SK-N-SH treated with all-trans-retinoic acid at 6 μM for 48 hours (cell line): ENCODE measurements around the gene RUNX3.

Experiments used
- ZC3H10 ChIP-seq: fragments of 250-450 bp; sonication (Bioruptor Pico); IDR thresholded peaks from 2 replicates; pipeline ENCODE4 v1.5.1; 2021; ENCODE audit warnings: mild to moderate bottlenecking, moderate library complexity
- TF ChIP-seq, protein P1 (sequence below): fragments of 250-450 bp; sonication (Bioruptor Pico); IDR thresholded peaks from 2 replicates; pipeline ENCODE4 v1.5.0; 2020; ENCODE audit warnings: mild to moderate bottlenecking, moderate library complexity

DNA sequence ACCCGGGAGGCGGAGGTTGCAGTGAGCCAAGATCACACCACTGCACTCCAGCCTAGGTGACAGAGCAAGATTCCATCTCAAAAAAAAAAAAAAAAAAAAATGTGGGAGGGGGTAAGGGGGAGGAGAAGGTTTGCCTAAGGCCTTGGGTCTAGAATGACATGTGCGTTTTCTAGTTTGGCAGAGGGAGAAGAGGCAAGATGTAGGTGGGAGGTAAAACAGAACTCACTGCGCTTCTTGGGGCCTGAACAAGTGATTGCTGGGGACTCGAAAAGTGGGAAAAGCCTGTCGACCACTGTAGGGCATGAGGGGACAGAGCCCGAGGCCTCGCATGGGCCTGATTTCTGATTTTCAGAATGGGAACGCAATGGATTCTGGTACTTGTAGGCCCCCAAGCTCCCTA, 19.9 kb downstream of the RUNX3 start:
- no peak for TF ChIP-seq ZC3H10
- TF ChIP-seq, protein P1, sequence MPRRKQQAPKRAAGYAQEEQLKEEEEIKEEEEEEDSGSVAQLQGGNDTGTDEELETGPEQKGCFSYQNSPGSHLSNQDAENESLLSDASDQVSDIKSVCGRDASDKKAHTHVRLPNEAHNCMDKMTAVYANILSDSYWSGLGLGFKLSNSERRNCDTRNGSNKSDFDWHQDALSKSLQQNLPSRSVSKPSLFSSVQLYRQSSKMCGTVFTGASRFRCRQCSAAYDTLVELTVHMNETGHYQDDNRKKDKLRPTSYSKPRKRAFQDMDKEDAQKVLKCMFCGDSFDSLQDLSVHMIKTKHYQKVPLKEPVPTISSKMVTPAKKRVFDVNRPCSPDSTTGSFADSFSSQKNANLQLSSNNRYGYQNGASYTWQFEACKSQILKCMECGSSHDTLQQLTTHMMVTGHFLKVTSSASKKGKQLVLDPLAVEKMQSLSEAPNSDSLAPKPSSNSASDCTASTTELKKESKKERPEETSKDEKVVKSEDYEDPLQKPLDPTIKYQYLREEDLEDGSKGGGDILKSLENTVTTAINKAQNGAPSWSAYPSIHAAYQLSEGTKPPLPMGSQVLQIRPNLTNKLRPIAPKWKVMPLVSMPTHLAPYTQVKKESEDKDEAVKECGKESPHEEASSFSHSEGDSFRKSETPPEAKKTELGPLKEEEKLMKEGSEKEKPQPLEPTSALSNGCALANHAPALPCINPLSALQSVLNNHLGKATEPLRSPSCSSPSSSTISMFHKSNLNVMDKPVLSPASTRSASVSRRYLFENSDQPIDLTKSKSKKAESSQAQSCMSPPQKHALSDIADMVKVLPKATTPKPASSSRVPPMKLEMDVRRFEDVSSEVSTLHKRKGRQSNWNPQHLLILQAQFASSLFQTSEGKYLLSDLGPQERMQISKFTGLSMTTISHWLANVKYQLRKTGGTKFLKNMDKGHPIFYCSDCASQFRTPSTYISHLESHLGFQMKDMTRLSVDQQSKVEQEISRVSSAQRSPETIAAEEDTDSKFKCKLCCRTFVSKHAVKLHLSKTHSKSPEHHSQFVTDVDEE (CRISPR knock-in tag), result no peak
